GM12878 (cell line): ENCODE data around the gene TNFSF9. TPM values are rescaled to one million over a fixed set of nuclear protein-coding genes. Genes with fewer than 3 reads are reported as not detected.

ENCODE experiments used
- BRCA1 ChIP-seq: IDR thresholded peaks from 2 replicates; pipeline ENCODE4 v1.6.1; 2011; ENCODE audit warnings: low read depth, low read length, improper control_type of control experiment
- CBX5 ChIP-seq: sonication (generic); IDR thresholded peaks from 2 replicates; pipeline ENCODE4 v1.6.1; 2016; ENCODE audit warnings: low read depth, moderate library complexity, mild to moderate bottlenecking, inconsistent platforms
- CREB1 ChIP-seq: IDR thresholded peaks from 2 replicates; pipeline ENCODE4 v1.6.1; 2012; ENCODE audit warnings: low read depth, mild to moderate bottlenecking, inconsistent platforms
- E4F1 ChIP-seq: fragments of 450-650 bp; IDR thresholded peaks from 2 replicates; pipeline ENCODE4 v1.6.1; 2018; ENCODE audit warnings: borderline replicate concordance, mild to moderate bottlenecking; ENCODE audit not compliant: partially characterized antibody
- EED ChIP-seq: sonication (generic); IDR thresholded peaks from 2 replicates; pipeline ENCODE4 v1.6.1; 2016; ENCODE audit warnings: antibody characterized with exemption, low read depth
- ELK1 ChIP-seq: IDR thresholded peaks from 2 replicates; pipeline ENCODE4 v1.6.1; 2012; ENCODE audit warnings: low read depth, low read length, improper control_type of control experiment
- ESRRA ChIP-seq: IDR thresholded peaks from 2 replicates; pipeline ENCODE4 v1.6.1; 2012; ENCODE audit warnings: mild to moderate bottlenecking, low read length, improper control_type of control experiment
- HCFC1 ChIP-seq: fragments of 150-350 bp; IDR thresholded peaks from 2 replicates; pipeline ENCODE4 v1.6.1; 2014; ENCODE audit warnings: low read length
- NFXL1 ChIP-seq: fragments of 450-650 bp; IDR thresholded peaks from 2 replicates; pipeline ENCODE4 v1.6.1; 2017; ENCODE audit warnings: antibody characterized with exemption, mild to moderate bottlenecking, borderline replicate concordance
- NFYA ChIP-seq: IDR thresholded peaks from 2 replicates; pipeline ENCODE4 v1.6.1; 2011; ENCODE audit warnings: low read depth, mild to moderate bottlenecking, low read length, improper control_type of control experiment, borderline replicate concordance
- NR2C1 ChIP-seq: fragments of 450-650 bp; IDR thresholded peaks from 2 replicates; pipeline ENCODE4 v1.6.1; 2017; ENCODE audit warnings: antibody characterized with exemption, mild to moderate bottlenecking, moderate library complexity
- PAX5 ChIP-seq: IDR thresholded peaks from 2 replicates; pipeline ENCODE4 v1.6.1; 2011; ENCODE audit warnings: low read depth, low read length, borderline replicate concordance
- POLR2A ChIP-seq: IDR thresholded peaks from 2 replicates; pipeline ENCODE4 v1.6.1; 2011; ENCODE audit warnings: low read depth, mild to moderate bottlenecking, low read length
- RB1 ChIP-seq: fragments of 450-650 bp; formaldehyde crosslinking; IDR thresholded peaks from 2 replicates; pipeline ENCODE4 v1.6.1; 2017; ENCODE audit warnings: mild to moderate bottlenecking, borderline replicate concordance
- SKIL ChIP-seq: fragments of 450-650 bp; IDR thresholded peaks from 2 replicates; pipeline ENCODE4 v1.6.1; 2017; ENCODE audit warnings: mild to moderate bottlenecking, low read depth, inconsistent platforms; ENCODE audit not compliant: poor library complexity, severe bottlenecking
- SMARCA5 ChIP-seq: fragments of 450-650 bp; IDR thresholded peaks from 2 replicates; pipeline ENCODE4 v1.6.1; 2017; ENCODE audit warnings: mild to moderate bottlenecking
- TBL1XR1 ChIP-seq: IDR thresholded peaks from 2 replicates; pipeline ENCODE4 v1.6.1; 2012; ENCODE audit warnings: low read depth, low read length, improper control_type of control experiment
- USF1 ChIP-seq: IDR thresholded peaks from 2 replicates; pipeline ENCODE4 v1.6.1; 2011; ENCODE audit warnings: borderline replicate concordance, low read depth, mild to moderate bottlenecking, moderate library complexity, mixed read lengths, low read length; ENCODE audit not compliant: insufficient read depth; ENCODE audit errors: extremely low read length
- YBX1 ChIP-seq: fragments of 450-650 bp; IDR thresholded peaks from 2 replicates; pipeline ENCODE4 v1.6.1; 2016; ENCODE audit warnings: antibody characterized with exemption
- ZNF592 ChIP-seq: fragments of 450-650 bp; IDR thresholded peaks from 2 replicates; pipeline ENCODE4 v1.6.1; 2017; ENCODE audit warnings: mild to moderate bottlenecking, moderate library complexity
- polyA plus RNA-seq, 11 experiments: library from polyadenylated mRNA; depleted of rRNA in 4 of 11; unstranded in 6 of 11; stranded (reverse) in 5 of 11; fragments of >200 nt; fragmentation: Nextera tagmentation in 4 of 11; fragmentation: Illumina TruSeq in 1 of 11; extraction: Ambion mirVana in 4 of 11; extraction: Trizol in 1 of 11; gene quantifications; 1 replicate in 1 of 11; 2 replicates in 10 of 11; pipeline versions ENCODE4 v1.2.1 to v1.2.3, GENCODE V29; 2011 to 2016; ENCODE audit warnings: inconsistent platforms in 2 of 11, missing spikeins in 2 of 11, low read depth in 1 of 11
- total RNA-seq, 4 experiments: library from RNA; depleted of rRNA in 3 of 4; stranded (reverse); fragments of >200 nt in 3 of 4; fragmentation: Illumina TruSeq in 1 of 4; extraction: Trizol in 1 of 4; gene quantifications; 2 replicates each; pipeline versions ENCODE4 v1.2.1 to v1.2.3, GENCODE V29; 2013 to 2021

TNFSF9 gene
- total and polyA plus RNA-seq, 10 of the 15 experiments (the other 5 are each of a cell fraction or from before 2014, with no cell fraction given) = 6.2 to 75.3 (median 22.1) TPM

- TF ChIP-seq PAX5 (peak; percentile 85), TBL1XR1 (no peak), ESRRA (no peak), SKIL (no peak), NR2C1 (no peak), CREB1 (no peak), BRCA1 (no peak), USF1 (no peak), SMARCA5 (no peak), NFYA (no peak), E4F1 (no peak), CBX5 (no peak), EED (no peak), HCFC1 (no peak), ZNF592 (no peak), POLR2A (peak; percentile 70), NFXL1 (peak; percentile 61; the same call in 1 of the 2 replicates), ELK1 (no peak), RB1 (no peak), YBX1 (no peak)
Observed at GRCh38 chr19:6501740-6502648, 28.8 kb upstream of the TNFSF9 start, which contains the start of gene TUBB4A (continued).
